ENCODE data around the gene COLEC12. TPM values are rescaled to one million over a fixed set of nuclear protein-coding genes. Genes with fewer than 3 reads are reported as not detected.

The COLEC12 gene
- total and polyA plus RNA-seq, 2 experiments from 2014 or later: 61.1 to 69.0 TPM

- no peaks in the 10 kb centered on the region for H3K9me3 ChIP-seq (ENCODE audit: low read depth)
- DNase-seq (ENCODE audit: low read depth in 1 of 2, low spot score in 1 of 2): no peak
- H3K27ac ChIP-seq: no peak overlapping the region
- peaks cover 11% of the 10 kb centered on the region for H3K4me1 ChIP-seq (ENCODE audit: low read depth)
- H3K4me3 ChIP-seq: no peak overlapping the region
- H3K27me3 ChIP-seq: no peaks in the 10 kb centered on the region
- TF ChIP-seq, protein P1, sequence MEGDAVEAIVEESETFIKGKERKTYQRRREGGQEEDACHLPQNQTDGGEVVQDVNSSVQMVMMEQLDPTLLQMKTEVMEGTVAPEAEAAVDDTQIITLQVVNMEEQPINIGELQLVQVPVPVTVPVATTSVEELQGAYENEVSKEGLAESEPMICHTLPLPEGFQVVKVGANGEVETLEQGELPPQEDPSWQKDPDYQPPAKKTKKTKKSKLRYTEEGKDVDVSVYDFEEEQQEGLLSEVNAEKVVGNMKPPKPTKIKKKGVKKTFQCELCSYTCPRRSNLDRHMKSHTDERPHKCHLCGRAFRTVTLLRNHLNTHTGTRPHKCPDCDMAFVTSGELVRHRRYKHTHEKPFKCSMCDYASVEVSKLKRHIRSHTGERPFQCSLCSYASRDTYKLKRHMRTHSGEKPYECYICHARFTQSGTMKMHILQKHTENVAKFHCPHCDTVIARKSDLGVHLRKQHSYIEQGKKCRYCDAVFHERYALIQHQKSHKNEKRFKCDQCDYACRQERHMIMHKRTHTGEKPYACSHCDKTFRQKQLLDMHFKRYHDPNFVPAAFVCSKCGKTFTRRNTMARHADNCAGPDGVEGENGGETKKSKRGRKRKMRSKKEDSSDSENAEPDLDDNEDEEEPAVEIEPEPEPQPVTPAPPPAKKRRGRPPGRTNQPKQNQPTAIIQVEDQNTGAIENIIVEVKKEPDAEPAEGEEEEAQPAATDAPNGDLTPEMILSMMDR (IDR thresholded peaks at IDR 0.05; ENCODE audit: low read depth, low read length): no peak
- no peaks in the 10 kb centered on the region for H3K36me3 ChIP-seq
These were observed 109.6 kb downstream of the COLEC12 start for GRCh38 chr18:390741-391478.

GRCh38 chr18:389658-390357, 110.7 kb downstream of the COLEC12 start:
- Histone ChIP-seq H3K9me3 (ENCODE audit: low read depth) (no peaks in the 10 kb centered on the region), H3K36me3 (no peaks in the 10 kb centered on the region), H3K27ac (no peak overlapping the region), H3K4me1 (ENCODE audit: low read depth) (no peaks in the 10 kb centered on the region), H3K27me3 (no peaks in the 10 kb centered on the region), H3K4me3 (no peak overlapping the region)
- TF ChIP-seq, protein P1 (IDR thresholded peaks at IDR 0.05; ENCODE audit: low read depth, low read length): peak; percentile 41
- DNase-seq (ENCODE audit: low read depth in 1 of 2, low spot score in 1 of 2): peak in 1 of 2 donors; percentile 66

GRCh38 chr18:388200-388599, 112.3 kb downstream of the COLEC12 start:
- no peak overlapping the region for H3K4me3 ChIP-seq
- no peak for DNase-seq (ENCODE audit: low read depth in 1 of 2, low spot score in 1 of 2)
- no peaks in the 10 kb centered on the region for H3K9me3 ChIP-seq (ENCODE audit: low read depth)
- H3K4me1 ChIP-seq (ENCODE audit: low read depth): no peaks in the 10 kb centered on the region
- no peak overlapping the region for H3K27ac ChIP-seq
- no peaks in the 10 kb centered on the region for H3K36me3 ChIP-seq
- H3K27me3 ChIP-seq: no peaks in the 10 kb centered on the region
- TF ChIP-seq, protein P1 (IDR thresholded peaks at IDR 0.05; ENCODE audit: low read depth, low read length): no peak

- no peaks in the 10 kb centered on the region for H3K9me3 ChIP-seq (ENCODE audit: low read depth)
- no peak for DNase-seq (ENCODE audit: low read depth in 1 of 2, low spot score in 1 of 2)
- no peaks in the 10 kb centered on the region for H3K4me1 ChIP-seq (ENCODE audit: low read depth)
- no peak overlapping the region for H3K27ac ChIP-seq
- no peak overlapping the region for H3K4me3 ChIP-seq
- H3K36me3 ChIP-seq: no peaks in the 10 kb centered on the region
- TF ChIP-seq, protein P1 (IDR thresholded peaks at IDR 0.05; ENCODE audit: low read depth, low read length): no peak
- no peaks in the 10 kb centered on the region for H3K27me3 ChIP-seq
These were observed 113.5 kb downstream of the COLEC12 start for GRCh38 chr18:386994-387393.

- H3K9me3 ChIP-seq (ENCODE audit: low read depth): no peaks in the 10 kb centered on the region
- no peak for DNase-seq (ENCODE audit: low read depth in 1 of 2, low spot score in 1 of 2)
- H3K4me1 ChIP-seq (ENCODE audit: low read depth): no peaks in the 10 kb centered on the region
- no peak overlapping the region for H3K27ac ChIP-seq
- H3K27me3 ChIP-seq: no peaks in the 10 kb centered on the region
- TF ChIP-seq, protein P1 (IDR thresholded peaks at IDR 0.05; ENCODE audit: low read depth, low read length): no peak
- H3K36me3 ChIP-seq: no peaks in the 10 kb centered on the region
- no peak overlapping the region for H3K4me3 ChIP-seq
These were observed 115.6 kb downstream of the COLEC12 start for GRCh38 chr18:384897-385296.
